Tongue (tissue), 2 donors: ENCODE results near the gene UBR2. TPM values are rescaled to one million over a fixed set of nuclear protein-coding genes. Genes with fewer than 3 reads are reported as not detected.
"Not testable (repeated sequence)": the region's sequence is repeated elsewhere in the genome, so short reads cannot be mapped to it uniquely, and the experiment has no call there.

ENCODE experiments used
- DNase-seq: peaks from one replicate; pipeline ENCODE4 v3.0.0-alpha.2; 2015
- total RNA-seq: library from RNA; depleted of rRNA; stranded (reverse); fragments of >200 nt; gene quantifications from one replicate; pipeline ENCODE4 v1.2.3, GENCODE V29; 2014

The UBR2 gene
- total RNA-seq, 1 donor from 2014 or later, result 42.1 TPM

DNA sequence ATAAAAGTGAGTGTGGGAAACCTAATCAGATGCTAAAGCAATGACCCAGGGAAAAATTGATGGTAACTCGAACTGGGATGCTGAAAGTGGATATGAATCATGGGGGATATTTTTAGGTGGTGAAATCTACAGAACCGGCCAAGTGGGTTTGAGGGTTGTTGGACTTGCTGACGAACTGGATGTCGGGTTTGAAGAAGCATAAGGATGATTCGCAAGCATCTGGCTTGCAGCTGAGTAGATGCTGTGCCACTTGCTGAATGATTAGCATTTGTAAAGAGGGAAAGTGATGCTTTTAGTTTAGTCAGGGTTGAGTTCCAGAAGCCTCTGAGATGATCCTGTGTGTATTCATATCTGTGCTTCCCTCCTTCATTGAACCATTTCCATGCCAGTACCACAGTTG lies 54.9 kb downstream of the UBR2 start:
- DNase-seq, result no peak

- no peak for DNase-seq
Measured at GRCh38 chr6:42619963-42620362, 56.1 kb downstream of the UBR2 start.

DNA sequence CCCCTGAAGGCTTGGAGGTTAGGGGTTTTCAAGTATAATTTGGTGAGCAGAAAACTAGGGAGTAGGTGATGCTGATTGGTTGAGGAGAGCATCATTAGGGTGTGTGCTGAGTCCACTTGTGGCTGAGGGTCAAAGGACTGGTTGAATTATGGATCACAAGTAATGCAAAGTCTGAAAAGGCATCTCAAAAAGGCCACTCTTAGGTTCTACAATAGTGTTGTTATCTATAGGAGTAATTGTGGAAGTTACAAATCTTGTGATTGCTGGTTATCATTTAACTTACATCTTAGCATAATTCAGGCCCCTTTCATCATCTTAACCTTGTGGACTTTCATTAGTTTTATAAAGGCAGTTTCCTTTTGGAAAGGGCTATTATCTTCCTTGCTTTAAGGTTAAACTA lies 60.8 kb downstream of the UBR2 start:
- DNase-seq, result no peak

GRCh38 chr6:42627044-42627443 lies 63.2 kb downstream of the UBR2 start:
- DNase-seq, result no peak

DNA sequence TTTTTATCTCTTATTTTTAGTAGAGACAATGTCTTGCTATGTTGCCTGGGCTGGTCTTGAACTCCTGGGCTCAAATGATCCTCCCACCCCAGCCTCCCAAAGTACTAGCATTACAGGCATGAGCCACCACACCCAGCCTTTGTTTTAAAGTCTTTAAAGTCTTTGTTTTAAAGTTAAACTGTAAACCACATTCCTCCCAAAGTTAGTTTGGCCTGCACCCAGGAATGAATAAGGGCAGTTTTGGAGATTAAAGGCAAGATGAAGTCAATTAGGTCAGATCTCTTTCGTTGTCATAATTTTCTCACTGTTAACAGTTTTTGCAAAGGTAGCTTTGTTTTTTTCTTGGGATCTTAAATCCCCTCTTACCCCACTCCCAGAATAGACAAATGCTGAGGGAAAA lies 63.8 kb downstream of the UBR2 start:
- no peak for DNase-seq

GRCh38 chr6:42628604-42629003 lies 64.8 kb downstream of the UBR2 start:
- DNase-seq, result no peak

DNA sequence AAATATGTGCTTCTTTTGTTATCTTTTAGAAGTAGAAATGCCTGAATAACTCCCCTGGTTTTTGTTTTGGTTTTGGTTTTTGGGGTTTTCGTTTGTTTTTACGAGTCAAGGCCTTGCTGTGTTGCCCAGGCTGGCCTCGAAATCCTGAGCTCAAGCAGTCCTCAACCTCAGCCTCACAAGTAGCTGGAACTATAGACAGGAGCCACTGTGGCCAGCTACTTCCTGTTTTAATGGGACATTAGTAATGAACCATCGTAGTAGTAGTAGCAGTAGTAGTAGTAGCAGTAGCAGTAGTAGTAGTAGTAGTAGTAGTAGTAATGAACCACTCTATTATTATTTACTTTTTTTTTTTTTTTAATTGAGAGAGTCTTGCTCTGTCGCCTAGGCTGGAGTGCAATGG lies 66.0 kb downstream of the UBR2 start:
- DNase-seq, result no peak

GRCh38 chr6:42637681-42638080 lies 73.9 kb downstream of the UBR2 start:
- no peak for DNase-seq

- no peak for DNase-seq
Measured at GRCh38 chr6:42642794-42643193, 79.0 kb downstream of the UBR2 start.

- no peak for DNase-seq
Measured at GRCh38 chr6:42644211-42644610, 80.4 kb downstream of the UBR2 start.

DNA sequence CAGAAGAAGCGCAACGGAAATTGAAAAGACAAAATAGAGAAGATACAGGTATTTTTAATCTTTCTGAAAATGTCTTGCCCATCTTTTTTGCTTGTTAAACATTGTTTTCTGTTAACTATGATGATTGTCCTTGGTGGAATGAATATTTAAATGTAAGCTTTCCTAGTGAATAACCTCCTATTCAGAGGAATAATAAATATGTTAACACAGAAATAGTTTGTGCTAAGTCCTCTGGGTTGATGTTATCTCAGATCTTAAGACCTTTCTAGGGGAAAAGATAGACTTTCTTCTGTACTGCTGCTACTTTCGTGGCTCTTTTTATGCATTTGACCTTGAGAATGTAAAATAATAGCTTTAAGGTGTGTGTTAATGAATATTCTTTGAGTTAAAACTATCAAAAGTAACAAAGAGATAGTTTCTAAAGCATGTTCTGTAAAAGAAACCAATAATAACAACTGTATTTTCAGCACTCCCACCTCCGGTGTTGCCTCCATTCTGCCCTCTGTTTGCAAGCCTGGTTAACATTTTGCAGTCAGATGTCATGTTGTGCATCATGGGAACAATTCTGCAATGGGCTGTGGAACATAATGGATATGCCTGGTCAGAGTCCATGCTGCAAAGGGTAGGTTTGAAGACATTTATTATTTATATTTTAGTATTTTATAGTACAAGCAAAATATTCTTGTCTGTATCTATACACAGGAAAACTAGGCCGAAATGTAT lies 88.4 kb downstream of the UBR2 start:
- no peak for DNase-seq

DNA sequence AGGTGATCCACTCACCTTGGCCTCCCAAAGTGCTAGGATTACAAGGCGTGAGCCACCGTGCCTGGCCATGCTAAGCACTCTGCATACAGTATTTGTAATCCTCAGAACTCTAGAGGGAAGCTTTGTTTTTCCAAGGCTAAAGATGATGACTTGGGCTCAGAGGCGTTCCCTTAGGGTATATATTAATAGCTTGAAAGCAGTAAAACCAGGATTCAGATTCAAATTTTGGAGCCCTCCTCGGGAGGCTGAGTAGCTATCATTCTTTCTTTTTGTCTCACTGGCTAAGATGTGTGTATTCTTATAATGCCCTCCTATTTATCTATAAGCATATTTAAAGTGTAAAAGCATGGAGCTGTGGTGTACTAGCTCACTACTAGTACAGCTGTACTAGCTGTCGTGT lies 90.0 kb downstream of the UBR2 start:
- DNase-seq, result no peak

DNA sequence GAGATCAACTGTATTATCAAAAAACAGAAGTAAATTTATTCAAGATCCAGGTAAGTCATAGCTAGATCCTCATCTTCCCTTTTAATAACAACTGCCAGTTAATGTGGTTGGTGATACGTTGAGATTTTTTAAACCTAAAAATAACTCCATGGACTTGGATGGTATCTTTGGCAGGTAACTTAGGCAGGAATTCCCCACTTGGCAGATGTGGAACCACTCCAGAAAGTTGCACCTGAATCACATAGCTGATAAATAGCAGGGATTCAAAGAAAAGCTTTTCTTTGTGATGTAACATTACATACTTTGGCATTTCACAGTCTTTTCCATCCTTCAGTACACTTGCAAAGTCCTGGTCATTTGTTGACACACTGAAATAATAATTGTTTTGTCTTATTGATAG lies 96.0 kb downstream of the UBR2 start:
- no peak for DNase-seq

- DNase-seq, result peak; percentile 91
Measured at GRCh38 chr6:42661540-42662153, 97.8 kb downstream of the UBR2 start.

DNA sequence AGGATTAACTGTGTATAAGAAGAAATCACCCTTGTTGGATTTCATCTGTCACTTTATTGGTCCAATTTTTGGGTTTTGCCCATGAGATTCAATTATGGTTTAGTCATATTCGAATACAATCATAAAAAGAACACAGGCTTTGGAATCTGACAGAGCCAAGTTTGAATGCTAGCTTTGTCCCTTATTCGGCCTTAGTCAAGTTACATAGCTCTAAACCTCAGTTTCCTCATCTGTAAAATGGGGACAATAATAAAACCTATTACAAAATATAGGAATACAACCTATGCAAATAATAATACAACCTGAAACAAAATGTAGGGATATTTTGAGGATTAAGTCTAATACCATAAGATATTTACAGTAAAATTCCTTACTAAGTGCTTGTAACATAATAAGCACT lies 100.9 kb downstream of the UBR2 start:
- DNase-seq, result no peak

DNA sequence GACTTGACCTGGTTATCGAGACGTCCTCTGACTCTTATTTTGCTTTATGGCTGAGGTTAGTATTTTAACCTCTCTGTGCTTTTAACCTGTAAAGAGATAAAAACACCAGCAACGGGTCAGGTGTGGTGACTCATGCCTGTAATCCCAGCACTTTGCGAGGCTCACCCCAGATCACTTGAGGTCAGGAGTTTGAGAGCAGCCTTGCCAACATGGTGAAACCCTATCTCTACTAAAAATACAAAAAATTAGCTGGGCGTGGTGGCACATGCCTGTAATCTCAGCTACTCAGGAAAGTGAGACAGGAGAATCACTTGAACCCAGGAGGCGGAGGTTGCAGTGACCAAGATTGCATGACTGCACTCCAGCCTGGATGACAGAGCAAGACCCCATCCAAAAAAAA lies 110.5 kb downstream of the UBR2 start:
- not testable (repeated sequence) for DNase-seq

- no peak for DNase-seq
Measured at GRCh38 chr6:42674780-42675179, 111.0 kb downstream of the UBR2 start.

GRCh38 chr6:42679358-42679757 lies 115.5 kb downstream of the UBR2 start:
- no peak for DNase-seq

GRCh38 chr6:42688281-42688680 lies 124.5 kb downstream of the UBR2 start:
- no peak for DNase-seq

- DNase-seq, result no peak
Measured at GRCh38 chr6:42689371-42689770, 125.5 kb downstream of the UBR2 start.

- DNase-seq, result no peak
Measured at GRCh38 chr6:42690151-42690702, 126.4 kb downstream of the UBR2 start.

DNA sequence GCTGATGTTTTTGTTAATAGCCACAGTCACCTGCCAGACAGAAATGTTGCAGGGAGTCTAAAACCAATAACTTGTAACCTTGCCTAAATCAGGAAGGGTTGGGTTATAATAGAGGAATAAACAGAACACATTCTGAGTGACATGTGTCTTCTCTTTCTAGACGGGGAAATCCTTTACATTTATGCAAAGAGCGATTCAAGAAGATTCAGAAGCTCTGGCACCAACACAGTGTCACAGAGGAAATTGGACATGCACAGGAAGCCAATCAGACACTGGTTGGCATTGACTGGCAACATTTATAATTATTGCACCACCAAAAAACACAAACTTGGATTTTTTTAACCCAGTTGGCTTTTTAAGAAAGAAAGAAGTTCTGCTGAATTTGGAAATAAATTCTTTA lies 127.0 kb downstream of the UBR2 start:
- no peak for DNase-seq

DNA sequence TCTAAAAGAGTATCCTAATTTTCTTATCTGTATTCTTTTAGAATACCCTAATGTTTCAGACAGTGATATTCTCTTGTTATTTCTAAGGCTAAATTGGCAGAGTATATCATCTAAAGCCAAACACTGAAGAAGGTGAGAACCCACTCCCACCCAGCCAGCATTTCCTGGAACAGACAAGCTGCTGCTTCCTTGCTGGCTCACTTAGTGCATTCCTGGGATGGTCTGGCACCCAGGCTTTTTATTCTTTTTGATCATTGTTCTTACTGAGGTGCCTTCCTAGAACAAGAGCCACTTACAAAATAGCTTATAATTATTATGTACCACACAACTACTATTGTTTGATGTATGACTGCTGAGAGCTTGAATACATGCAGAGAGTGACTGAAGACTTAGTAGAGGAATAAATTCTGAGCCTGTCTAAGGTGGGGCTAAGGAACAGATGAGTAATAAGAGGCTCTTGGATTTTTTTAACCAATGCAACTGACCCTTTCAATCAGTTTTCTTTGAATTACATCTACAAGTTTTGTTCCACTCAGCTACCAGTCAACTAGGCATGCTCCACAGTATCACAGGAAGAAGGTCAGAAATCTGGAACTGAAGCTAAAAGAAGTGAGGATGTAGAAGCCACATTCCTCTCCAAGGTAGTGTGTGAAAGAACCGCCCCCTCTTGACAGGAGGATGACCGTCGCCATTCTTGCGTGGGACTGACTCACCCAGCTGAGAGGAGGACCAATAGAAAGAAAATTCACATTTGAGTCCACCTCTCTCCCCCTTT lies 128.5 kb downstream of the UBR2 start:
- no peak for DNase-seq
